Cerebellar cortex (tissue), 1 donor: ENCODE data around the gene SEMA4D.

Source experiments
- DNase-seq: peaks from one replicate; pipeline ENCODE4 v3.0.0-alpha.2; 2015; ENCODE audit warnings: low spot score

The SEMA4D gene

DNA sequence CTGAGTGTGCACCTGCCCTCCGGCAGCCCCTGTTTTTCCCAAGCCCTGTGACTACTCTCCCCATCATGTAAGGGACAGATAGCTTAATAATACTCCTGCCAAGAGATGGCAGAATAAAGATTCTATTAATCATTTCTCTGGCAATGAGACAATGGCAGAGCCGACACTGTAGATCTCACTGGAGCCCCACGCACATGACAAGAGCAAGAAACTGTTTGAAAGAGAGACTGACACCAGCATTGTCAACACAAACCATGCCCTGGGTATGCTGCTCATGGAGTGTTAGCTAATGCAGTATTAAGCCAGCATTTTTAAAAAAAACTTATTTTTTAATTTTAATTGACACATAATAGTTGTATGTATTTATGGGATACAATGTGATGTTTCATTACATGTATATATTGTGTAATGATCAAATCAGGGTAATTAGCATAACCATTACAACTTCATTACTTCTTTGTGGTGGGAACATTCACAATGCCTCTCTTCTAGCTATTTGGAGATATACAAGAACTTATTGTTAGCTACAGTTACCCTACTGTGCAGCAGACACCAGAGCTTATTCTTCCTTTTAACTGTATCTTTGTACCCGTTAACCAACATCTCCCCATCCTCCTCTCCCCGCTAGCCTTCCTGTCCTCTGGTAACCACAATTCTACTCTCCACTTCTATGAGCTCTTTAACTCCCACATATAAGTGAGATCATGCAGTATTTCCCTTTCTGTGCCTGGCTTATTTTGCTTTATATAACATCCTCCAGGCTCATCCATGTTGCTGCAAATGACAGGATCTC is 31.5 kb upstream of the SEMA4D start:
- no peak for DNase-seq

DNA sequence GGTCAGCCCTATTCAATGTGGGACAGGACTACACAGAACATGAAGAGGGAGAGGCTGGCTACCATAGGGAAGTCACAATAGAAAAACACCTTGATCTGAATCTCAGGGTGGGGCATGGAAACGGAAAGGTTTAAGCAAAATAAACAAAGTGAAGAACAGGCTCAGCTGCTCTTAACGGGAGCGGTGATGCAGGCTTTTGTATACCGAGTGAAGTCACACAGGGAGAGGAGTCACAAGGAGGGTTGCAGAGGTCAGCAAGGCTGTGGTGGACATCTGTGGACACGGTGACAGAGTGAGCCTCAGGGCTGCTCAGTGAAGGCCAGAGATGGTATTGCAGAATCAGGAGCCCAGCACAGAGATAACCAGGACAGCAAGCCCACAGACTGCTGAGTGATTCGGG is 30.6 kb upstream of the SEMA4D start:
- DNase-seq = no peak

DNA sequence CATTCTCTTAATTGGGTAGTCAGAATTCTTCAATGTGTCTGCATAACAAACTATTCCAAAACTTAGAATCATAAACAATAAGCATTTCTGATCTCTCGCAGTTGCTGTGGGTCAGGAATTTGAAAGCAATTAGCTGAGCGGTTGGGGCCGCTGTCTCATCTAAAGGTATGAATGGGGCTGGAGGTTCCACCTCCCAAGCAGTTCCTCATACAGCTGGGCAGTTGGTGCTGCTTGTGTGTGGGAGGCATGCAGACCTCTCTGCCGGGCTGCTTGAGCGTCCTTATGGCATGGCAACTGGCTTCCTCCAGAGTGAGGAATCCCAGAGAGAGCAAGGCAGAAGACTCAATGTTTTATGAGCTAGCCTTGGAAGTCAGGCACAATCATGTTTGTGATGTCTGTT is 30.2 kb upstream of the SEMA4D start:
- no peak for DNase-seq

DNA sequence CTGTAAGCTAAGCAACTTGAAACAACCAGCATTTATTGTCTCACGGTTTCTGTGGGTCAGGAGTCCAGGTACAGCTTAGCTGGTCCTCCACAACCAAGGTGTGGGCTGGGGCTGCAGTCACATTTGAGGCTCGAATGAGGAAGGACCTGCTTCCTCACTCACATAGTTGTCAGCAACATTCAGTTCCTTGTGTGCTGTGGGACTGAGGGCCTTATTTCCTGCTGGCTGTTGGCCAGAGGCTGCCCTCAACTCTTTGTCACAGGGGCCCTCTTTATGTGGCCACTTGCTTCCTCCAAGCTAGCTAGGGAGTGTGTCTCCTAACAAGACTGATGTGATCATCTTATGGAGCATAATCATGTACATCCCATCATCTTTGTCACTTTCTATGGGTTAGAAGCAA is 29.2 kb upstream of the SEMA4D start:
- no peak for DNase-seq

DNA sequence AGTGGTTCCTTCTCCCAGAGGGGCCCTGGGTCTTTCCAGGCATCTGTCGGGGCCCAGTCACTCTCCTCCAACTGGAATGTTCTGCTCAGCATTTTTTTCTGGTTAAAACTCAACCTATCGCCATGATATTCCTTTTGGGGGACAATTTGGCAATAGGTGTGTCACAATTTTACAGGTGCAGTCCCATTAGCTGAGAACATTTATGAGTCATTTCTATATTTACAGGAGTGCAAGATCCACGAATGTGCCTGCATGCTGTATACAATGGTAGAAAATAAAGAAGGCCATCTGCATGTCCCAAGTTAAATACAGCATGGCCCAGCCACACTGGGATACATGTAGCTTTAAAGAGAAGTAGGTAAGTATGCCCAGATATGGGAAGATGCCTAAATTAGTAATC is 28.8 kb upstream of the SEMA4D start:
- no peak for DNase-seq

DNA sequence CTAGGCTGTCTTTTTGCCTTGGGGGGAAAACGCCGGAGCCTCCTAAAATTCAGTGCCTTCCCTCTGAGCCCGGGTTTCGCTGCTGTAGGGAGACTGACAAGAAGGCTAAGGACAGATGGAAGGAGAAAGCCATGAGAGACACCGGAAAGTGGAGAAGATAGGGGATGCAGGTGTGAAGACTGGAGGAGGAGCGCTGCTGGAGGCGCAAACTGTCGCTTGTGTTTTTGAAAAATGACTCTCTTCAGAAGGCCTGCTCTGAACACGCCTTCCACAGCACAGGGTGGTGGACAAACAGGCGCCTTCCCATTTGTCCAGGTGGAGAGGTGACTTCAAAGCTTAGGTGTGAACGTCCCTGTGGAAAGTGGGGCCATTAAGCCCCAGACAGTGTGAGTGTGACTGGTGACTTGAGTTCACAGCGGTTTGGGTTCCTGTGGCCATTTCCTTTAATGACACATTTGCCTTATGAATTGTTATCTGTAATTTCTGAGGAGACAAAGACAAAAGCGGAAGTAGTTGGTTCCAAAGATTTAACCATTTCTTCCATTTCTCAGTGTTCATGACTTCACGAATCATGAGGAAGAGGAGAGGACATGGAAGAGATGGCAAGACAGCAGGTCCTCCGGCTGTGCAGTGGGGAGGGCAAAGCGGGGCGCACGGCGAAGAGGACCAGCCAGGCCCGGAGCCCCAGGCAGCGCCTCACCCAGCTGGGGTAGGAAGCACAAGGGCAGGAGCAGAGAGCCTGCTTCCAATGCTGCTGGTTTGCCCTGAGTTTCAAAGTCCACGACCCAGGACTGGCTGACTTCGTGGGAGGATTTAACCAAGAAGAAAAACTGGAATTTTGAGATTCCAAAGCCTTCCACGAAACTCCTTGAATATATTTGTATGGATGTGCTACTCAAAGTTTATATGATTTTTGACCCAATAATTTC is 27.8 kb upstream of the SEMA4D start:
- no peak for DNase-seq

DNA sequence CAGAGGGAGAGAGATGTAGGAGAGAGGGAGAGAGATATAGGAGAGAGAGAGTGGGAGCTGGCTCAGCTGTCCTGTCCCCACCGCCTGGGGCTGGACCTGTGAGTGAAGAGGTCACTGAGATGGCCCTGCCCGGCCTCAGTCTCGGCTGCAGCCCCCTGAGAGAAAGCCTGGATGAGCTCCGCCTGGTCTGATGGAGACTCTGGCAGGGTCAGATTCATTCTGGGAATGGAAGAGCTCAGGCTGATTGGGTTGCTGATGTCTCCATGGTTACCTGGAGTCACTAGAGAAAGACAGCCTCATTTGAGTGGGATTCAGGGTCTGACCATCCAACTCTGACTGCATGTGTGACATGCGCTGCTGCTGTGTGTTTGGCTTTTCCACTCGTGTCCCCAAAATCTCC is 27.1 kb upstream of the SEMA4D start:
- DNase-seq = no peak

DNA sequence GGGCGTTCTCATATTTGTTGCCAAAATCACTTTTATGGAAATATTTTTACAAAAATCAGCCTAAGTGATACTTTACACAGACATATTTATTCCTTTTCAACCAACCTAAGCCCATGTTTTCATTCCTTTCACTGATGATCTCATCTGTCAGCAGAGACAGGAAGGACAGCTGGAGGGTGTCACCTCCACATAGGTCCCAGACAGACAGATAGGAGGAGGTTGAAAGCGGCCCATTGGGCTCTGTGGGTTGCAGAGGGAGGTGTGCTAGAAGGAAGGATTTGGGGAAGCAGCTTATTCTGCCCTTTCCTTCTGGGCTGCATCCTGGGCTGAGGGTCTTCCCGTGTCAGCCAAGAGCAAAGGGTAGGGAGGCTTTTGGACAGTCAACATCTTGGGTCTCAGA is 26.0 kb upstream of the SEMA4D start:
- no peak for DNase-seq

DNA sequence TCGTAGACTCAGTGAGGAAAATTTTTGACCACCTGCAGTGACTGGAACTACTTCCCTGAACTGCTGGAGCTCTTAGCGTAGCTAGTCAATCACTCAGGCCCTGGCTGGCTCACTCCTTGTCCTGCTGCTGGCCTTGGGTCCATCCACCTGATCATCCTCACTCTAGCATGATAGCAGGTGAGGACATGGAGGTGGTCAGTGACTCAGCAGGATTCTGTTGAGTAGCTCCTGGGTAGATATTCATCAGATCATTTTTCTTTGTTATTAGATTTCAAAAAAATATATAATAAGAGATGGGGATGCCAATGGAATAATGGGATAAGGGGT is 25.0 kb upstream of the SEMA4D start:
- no peak for DNase-seq

DNA sequence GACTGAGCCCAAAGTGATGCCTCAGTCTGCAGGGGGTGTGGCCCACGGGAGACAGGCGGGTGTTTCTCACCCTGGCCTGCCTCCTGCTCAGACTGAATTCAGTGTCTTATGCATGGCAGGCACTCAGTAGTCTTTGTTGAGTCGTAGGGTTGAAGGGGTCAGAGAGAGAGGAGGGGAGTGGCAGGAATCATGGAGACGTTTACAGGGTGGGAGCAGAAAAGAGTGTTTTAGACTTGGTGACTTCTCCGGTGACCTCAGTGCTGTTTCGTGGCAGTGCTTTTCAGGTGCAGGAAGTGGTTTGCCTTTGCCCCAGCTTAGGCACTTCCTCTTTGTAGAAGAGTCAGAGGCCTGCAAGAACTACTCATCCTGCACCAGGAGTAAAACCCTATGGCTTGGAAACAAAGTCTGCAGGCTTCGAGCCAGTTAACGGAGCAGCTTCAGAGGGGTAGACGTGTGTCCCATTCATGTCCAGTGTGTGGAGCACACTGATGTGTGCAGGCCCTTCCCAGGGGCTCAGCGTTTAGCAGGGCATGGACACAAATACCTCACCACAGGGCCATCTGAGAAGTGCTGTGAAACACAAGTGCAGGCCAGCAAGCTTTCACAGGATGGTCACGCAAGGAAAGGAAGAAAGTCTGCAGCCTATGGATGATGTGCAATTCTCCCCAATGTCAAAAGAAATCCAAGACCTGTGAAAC is 24.5 kb upstream of the SEMA4D start:
- DNase-seq = no peak

DNA sequence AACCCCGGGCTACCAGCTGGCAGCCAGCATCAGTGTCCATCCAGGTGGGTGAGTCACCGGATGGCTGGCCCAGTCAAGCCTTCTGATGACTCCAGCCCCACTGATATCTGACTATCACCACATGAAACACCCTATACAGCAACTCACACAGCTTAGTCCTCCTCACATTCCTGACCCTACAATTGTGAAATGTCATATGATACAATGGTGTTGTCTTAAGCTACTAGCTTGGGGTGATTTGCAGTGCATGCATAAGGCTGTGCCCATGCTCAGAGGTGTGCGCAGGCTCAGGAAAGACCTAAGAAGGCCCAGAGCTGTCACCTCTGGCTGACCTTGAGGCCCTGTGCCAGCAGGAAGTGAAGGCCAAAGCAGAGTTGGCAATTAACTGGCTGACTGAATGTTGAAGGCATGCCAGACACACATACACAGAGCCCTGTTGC is 21.5 kb upstream of the SEMA4D start:
- no peak for DNase-seq

DNA sequence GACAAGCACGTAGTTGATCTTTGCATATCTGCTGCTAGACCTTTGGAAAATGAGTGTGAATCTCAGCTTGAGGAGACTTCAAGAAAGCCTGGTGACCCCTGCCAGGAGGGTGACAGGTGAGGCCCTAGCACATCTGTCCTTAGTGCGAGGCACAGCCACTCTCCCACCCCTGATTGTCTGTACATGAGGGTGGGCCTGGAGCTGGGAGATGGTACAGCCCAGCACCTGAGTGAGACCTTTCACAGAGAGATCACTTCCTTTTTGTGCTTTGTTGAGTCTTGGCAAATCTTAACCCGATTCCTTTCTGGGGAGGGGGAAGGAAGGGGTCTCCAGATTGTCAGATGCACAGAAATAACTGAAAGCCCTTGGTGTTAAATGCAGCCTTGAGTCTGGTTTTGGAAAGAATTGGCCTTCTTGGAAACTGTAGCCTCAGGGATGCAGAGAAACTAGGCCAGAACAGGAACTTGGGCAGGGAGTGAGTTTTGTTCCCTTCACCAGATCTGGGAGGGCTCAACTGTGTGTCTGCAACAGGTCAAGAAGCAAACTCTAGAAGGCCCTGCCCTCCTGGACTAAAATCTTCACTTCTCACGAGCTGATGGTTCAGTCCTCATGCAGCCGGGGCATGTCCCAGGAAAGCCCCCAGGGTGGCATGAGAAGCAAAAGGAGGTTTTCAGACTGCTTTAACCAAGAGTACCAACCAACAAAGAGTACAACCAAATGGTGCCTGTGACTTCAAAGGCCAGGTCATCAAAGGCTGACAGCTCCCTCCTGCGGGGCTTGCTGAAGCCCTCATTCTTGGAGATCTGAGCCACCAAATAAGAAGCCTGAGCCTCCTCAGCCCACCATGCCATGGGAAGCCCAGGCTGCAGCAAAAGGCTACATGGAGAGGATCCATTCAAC is 20.8 kb upstream of the SEMA4D start:
- no peak for DNase-seq

DNA sequence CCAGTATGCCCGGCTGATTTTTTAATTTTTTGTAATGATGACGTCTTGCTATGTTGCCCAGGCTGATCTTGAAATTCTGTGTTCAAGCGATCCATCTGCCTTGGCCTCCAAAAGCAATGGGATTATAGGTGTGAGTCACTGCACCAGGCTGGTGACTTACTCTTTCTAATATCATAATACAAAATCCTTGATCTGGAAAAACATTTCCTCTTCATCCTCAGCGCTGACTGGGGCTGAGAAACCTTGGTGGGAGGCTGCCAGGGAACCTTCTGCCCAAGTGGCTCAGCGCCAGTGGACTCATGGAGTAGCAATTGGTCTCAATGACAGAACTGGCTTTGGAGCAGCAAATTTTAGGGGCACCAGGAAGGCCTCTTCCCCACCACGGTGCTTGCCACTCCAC is 17.5 kb upstream of the SEMA4D start:
- peak; percentile 94 for DNase-seq

DNA sequence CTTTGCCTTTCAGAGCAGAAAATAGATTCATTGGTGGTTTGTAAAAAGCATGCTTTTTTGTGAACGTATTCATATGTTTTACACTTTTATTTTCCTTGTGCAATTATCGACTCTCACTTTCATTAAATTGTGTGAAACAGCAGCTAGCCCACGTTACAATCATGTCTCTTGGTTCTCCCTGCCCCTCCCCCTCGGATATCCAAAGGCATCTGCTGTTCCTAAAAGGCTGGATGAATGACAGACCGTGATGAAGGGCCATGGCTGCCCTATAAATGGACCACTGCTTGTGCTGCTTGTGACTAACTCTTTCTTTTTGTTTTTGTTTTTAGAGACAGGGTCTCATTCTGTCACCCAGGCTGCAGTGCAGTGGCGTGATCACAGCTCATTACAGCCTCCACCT is 17.0 kb upstream of the SEMA4D start:
- DNase-seq = peak; percentile 36

DNA sequence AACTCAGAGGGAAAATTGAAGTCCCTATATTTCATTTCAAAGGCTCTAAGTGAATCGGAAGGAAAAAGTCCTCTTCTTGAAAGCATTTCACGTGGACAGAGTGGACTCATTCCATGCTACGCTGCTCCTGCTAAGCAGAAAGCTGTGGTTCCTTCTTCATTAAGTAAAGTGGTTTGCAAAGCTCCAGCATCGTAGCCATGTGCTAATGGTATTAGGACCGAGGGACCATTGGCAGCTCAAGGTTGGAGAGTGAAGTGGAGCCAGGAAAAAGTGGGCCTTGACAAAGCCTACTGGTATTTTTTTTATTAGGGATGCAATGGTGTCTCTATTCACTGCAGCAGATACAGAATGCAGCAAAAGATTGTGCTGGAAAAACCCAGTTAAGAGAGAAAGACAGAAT is 16.4 kb upstream of the SEMA4D start:
- DNase-seq = peak; percentile 21

DNA sequence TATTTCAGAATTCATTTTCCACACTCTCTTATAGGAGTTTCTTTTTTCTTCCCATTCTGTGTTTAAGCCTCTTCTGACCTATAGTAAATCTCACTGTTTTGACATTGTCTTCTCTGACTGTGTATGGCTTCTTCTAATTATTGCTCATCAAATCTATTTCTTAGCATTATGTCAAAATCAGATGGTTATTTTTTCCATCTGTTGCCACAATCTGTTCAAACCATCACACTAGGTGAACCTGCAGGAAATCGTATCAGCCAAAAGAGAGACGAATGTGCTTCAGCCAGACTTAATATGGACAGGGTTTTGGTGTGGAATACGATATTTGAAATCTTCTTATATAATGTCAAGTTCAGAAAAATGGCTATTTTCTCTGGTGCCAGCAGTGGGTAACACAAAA is 15.9 kb upstream of the SEMA4D start:
- peak; percentile 95 for DNase-seq

DNA sequence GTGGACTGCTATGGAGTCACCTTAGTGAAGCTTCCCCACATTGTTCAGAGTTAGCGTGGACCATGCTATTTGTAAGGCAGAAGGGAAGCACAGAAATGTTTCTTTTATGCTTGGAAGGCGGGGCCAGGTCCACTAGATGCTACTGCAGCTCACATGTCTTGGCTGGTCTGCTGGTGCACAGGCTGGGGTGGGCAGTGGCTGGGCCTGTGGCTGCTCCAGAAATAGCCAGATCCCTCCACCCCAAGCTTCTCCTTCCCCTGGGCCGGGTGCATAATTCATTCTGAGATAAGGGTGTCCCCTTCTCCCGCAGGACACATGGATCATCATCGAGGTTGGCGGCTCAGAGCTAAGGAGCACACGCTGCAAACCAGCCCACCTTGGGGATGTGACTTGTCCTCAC is 14.5 kb upstream of the SEMA4D start:
- no peak for DNase-seq

DNA sequence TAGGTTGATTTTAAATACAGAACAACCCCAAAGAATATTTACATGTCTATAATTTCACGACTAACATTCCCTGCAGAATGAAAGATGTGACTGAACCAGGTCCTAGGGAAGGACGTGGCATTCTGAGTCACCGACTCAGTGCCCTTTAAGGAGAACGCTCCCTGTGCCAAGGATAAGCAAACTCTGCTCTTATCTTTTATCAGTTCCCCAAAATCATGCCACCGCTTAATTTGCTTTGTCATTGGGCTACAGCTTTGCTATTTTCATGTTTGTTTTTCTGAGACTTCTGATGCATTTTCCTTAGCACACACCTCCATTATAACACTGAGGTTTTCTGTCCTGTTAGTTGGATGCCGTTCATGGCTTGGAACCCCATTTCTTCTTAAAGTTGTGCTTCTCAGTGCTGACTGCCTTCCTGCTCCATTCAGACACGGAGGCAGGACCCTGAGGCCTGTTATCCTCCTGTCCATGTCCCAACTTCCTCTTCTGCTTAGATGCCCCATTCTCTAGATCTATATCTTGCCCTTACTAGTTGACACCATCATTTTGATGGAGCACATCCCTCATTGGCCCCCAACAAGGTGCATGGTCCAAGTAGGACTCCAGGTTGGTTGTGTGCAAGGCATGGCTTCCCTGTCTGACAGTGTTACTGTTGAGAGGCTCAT is 11.2 kb upstream of the SEMA4D start:
- DNase-seq = no peak

DNA sequence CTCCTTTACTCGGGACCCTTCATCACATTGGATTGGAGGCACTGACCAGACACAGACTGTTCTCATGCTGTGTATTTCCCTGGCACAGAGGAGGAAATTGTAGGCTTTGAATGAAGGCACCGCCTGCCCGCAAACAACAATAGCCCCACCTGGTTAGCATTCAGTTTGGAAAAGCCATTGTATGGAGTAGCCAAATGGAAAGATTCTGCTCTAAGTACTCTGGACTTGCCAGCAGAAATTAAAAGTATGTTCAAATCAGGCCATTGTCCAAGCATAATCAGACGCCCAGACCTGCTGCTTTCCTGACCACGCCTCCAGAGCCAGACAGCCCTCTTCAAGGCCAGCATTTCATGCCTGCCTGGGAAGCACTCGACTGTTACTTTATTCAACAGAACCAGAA is 8.0 kb upstream of the SEMA4D start:
- peak; percentile 80 for DNase-seq

DNA sequence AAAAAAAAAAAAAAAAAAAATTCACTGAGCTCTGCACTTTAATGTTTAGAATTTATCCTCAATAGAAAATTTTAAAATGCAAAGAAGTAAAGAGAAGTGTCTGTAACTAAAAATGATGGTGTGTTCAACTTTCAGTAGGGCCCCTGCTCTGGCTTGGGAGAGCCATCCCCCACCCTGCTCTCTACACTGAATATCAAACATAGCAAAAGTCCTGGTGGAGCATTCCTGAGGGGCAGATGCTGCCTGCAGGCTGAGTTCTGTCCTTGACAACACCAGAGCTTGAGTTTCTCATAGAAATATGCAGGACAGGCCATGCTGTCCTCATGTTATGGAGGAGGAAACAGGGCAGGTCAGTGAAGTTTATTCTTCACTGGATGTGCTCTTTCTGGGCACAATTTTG is 7.1 kb upstream of the SEMA4D start:
- no peak for DNase-seq

DNA sequence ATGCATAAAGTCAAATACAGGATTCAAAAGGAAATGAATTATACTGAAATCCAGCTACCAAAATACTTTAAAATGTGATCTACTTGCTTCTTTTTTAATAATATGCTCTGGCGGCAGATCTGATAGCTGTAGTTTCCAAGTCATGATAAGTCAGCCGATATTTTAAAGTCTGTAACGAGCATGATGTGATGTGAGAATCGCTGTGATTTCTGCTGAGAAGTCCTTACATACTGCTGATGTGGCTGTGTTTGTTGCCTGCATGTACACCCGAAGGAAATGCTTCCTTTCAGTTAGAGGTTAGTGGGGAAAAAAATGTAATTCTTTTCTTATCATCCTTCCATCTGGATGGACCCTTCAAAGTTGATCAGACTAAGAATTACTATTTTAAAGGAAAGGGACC is 4.8 kb upstream of the SEMA4D start:
- no peak for DNase-seq
